Measurements from ENCODE around the gene C21orf58. TPM values are rescaled to one million over a fixed set of nuclear protein-coding genes. Genes with fewer than 3 reads are reported as not detected.
"Not testable (repeated sequence)": the region's sequence is repeated elsewhere in the genome, so short reads cannot be mapped to it uniquely, and the experiment has no call there.

The C21orf58 gene
- 1 to 10 TPM; 4.0 to 8.9 (median 5.2) TPM for total RNA-seq
- 3.3 TPM for total RNA-seq (2013)

DNA sequence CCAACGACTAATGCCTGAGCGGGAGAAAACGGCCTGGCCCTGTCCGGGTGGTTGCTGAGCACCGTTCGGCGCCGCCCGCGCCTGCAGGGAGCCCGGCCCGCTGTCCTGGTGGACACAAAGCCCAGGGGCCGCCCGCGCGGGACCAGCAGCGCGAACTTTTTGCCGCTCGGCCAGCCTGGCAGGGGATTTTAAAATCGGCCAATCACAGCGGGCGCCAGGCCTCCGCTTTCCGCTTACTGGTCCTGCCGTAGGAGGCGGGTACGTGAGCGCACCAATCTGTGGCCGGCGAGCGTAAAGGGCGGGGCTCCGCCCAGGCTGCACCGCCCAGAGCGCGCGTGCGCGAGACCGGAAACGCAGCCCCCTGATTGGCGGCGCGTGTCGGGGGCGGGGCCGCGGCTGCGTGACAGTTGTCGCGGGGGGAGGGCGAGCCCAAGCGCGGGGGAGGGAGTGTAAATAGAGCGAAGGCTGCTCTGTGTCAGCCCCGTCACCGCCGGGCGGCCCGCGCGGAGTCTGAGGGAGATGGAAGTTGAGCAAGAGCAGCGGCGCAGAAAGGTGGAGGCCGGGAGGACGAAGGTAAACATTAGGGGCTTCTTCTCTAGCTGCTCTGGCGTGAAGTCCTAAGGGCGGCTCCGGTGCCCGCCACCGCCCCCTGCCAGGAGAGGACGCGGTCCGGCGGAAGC is at the start of gene C21orf58, which contains the start of gene PCNT:
Gene C21orf58 (minus strand): TSS at position 161 of the 680 bp plus-strand sequence. CDS start 1,132 bp downstream, outside the sequence.
Gene PCNT (plus strand): TSS at position 447 of the 680 bp plus-strand sequence. CDS start 73 bp downstream, at position 520.
- no peaks in the 10 kb centered on the region for H3K36me3 ChIP-seq (ENCODE audit: control insufficient read depth, insufficient read depth, low read length)
- Mint-ChIP-seq H3K4me3 (peak within 1 kb of the TSS; percentile 97), H3K9me3 (no peaks in the 10 kb centered on the region), H3K4me1 (peaks cover 24 to 27% of the 10 kb centered on the region in 2 donors), H3K27me3 (ENCODE audit: low read depth in 2 of 2) (no peaks in the 10 kb centered on the region), H3K27ac (peak within 1 kb of the TSS; percentile 92 to 96), H3K36me3 (no peaks in the 10 kb centered on the region)
- no peaks in the 10 kb centered on the region for H3K27me3 ChIP-seq (ENCODE audit: control insufficient read depth, insufficient read depth, low read length)
- H3K4me3 ChIP-seq (ENCODE audit: low read length), result peak within 1 kb of the TSS; percentile 100
- ATAC-seq (peak; percentile 83 to 93 (median 83)), DNase-seq (peak; percentile 99)
- intact Hi-C loops (cut with micrococcal nuclease), result loop anchor here (2.0 to 10.0 kb wide), 3 partner anchors 37 to 131 kb away; partner anchors contain the start of genes DIP2A and YBEY
- H3K4me1 ChIP-seq (ENCODE audit: control insufficient read depth, insufficient read depth, low read length), result peaks cover 20% of the 10 kb centered on the region
- under 1% methylated on average over 76 of the region's 76 CpGs for WGBS (ENCODE audit: insufficient coverage)
- peak within 1 kb of the TSS; percentile 100 for H3K27ac ChIP-seq (ENCODE audit: low read length)
- TF ChIP-seq CTCF (IDR thresholded peaks at IDR 0.05), result no peak
- H3K9me3 ChIP-seq (ENCODE audit: control insufficient read depth, insufficient read depth, low read length), result no peaks in the 10 kb centered on the region

GRCh38 chr21:46372947-46373346 is 49.3 kb upstream of the C21orf58 start:
- DNase-seq; H3K4me3 Mint-ChIP-seq; H3K27me3 ChIP-seq (ENCODE audit: control insufficient read depth, insufficient read depth, low read length); H3K9me3 ChIP-seq (ENCODE audit: control insufficient read depth, insufficient read depth, low read length); ATAC-seq; intact Hi-C loops (cut with micrococcal nuclease); H3K27ac ChIP-seq (ENCODE audit: low read length); H3K36me3 ChIP-seq (ENCODE audit: control insufficient read depth, insufficient read depth, low read length); H3K4me3 ChIP-seq (ENCODE audit: low read length); H3K27me3 Mint-ChIP-seq (ENCODE audit: low read depth in 2 of 2); H3K36me3 Mint-ChIP-seq; H3K27ac Mint-ChIP-seq; H3K9me3 Mint-ChIP-seq: not testable (repeated sequence)
- WGBS (ENCODE audit: insufficient coverage), result 90% methylated on average over 10 of the region's 10 CpGs
- H3K4me1 ChIP-seq (ENCODE audit: control insufficient read depth, insufficient read depth, low read length), result peaks cover 24% of the 10 kb centered on the region
- H3K4me1 Mint-ChIP-seq, result peaks cover 16 to 17% of the 10 kb centered on the region in 2 donors

DNA sequence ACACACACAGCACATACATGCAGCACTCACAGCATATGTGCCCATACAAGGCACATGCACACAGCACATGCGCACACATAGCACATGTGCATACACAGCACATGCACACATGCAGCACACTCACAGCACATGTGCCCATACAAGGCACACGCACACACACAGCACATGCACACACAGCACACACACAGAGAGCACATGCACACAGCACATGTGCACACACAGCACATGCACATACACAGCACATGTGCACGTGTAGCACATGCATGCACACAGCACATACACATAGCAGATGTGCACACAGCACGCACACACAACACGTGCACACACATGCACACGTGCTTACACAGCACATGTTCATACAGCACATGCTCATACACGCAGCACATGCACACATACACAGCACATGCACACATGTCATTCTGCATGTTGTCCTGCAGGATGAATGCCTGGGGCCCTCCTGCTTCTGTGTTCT is 48.4 kb upstream of the C21orf58 start:
- no peak overlapping the region for H3K4me3 Mint-ChIP-seq
- no peaks in the 10 kb centered on the region for H3K9me3 Mint-ChIP-seq
- WGBS (ENCODE audit: insufficient coverage), result 97% methylated on average over 7 of the region's 7 CpGs
- no peaks in the 10 kb centered on the region for H3K9me3 ChIP-seq (ENCODE audit: control insufficient read depth, insufficient read depth, low read length)
- no peak overlapping the region for H3K27ac ChIP-seq (ENCODE audit: low read length)
- intact Hi-C loops (cut with micrococcal nuclease), result no loop called here
- H3K27me3 Mint-ChIP-seq (ENCODE audit: low read depth in 2 of 2), result no peaks in the 10 kb centered on the region
- no peaks in the 10 kb centered on the region for H3K36me3 Mint-ChIP-seq
- H3K4me1 Mint-ChIP-seq, result peaks cover 16 to 17% of the 10 kb centered on the region in 2 donors
- DNase-seq, result no peak
- H3K4me3 ChIP-seq (ENCODE audit: low read length), result no peak overlapping the region
- H3K27me3 ChIP-seq (ENCODE audit: control insufficient read depth, insufficient read depth, low read length), result no peaks in the 10 kb centered on the region
- peaks cover 5% of the 10 kb centered on the region for H3K36me3 ChIP-seq (ENCODE audit: control insufficient read depth, insufficient read depth, low read length)
- H3K4me1 ChIP-seq (ENCODE audit: control insufficient read depth, insufficient read depth, low read length), result peaks cover 29% of the 10 kb centered on the region
- no peak for TF ChIP-seq CTCF (IDR thresholded peaks at IDR 0.05)
- no peak overlapping the region for H3K27ac Mint-ChIP-seq
- ATAC-seq, result no peak

- no peaks in the 10 kb centered on the region for H3K9me3 Mint-ChIP-seq
- Histone ChIP-seq H3K4me3 (ENCODE audit: low read length) (no peak overlapping the region), H3K36me3 (ENCODE audit: control insufficient read depth, insufficient read depth, low read length) (peaks cover 10% of the 10 kb centered on the region), H3K4me1 (ENCODE audit: control insufficient read depth, insufficient read depth, low read length) (peaks cover 29% of the 10 kb centered on the region), H3K9me3 (ENCODE audit: control insufficient read depth, insufficient read depth, low read length) (no peaks in the 10 kb centered on the region), H3K27me3 (ENCODE audit: control insufficient read depth, insufficient read depth, low read length) (no peaks in the 10 kb centered on the region), H3K27ac (ENCODE audit: low read length) (no peak overlapping the region)
- no peak for DNase-seq
- peaks cover 16 to 17% of the 10 kb centered on the region in 2 donors for H3K4me1 Mint-ChIP-seq
- no peak overlapping the region for H3K4me3 Mint-ChIP-seq
- H3K36me3 Mint-ChIP-seq, result no peaks in the 10 kb centered on the region
- H3K27me3 Mint-ChIP-seq (ENCODE audit: low read depth in 2 of 2), result no peaks in the 10 kb centered on the region
- intact Hi-C loops (cut with micrococcal nuclease), result no loop called here
- H3K27ac Mint-ChIP-seq, result no peak overlapping the region
- no peak for ATAC-seq
- no peak for TF ChIP-seq CTCF (IDR thresholded peaks at IDR 0.05)
- WGBS (ENCODE audit: insufficient coverage), result 95% methylated on average over 16 of the region's 16 CpGs
Measured at GRCh38 chr21:46371204-46372013, 47.7 kb upstream of the C21orf58 start.

Data from natural killer cell (primary cell).